ENCODE results near the gene ZBTB7C.

ZBTB7C gene

DNA sequence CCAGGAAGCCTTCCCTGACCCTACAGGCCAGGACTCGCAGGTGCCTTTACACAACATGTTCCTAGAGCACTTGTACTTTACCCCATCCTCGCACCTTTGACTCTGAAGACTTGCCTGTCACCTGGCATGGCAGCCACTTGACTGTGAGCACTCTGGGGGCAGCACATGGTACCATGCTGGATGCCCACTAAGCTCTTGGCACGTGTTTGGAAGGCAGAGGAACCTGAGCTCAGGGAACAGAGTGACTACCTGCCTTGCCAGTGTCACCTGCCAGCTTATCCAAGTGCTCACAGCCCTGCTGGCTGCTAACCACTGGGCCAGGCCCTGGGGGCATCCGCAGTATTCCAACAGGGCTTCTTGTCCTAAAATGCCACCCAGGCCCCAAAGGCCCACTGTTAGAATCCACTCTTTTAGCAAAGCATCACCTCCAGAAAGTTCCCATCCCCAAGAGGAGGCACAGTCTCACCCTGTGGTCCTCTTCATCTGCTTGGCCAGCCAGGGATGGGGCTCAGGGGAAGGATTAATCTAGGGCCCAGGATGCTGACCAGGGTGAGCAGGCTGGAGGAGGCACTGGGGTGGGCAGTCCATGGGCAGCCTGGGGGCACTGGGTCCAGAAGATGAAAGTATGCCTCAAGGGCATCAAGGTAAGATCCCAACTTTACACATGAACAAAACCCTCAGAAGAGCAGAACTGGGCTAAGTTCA lies 57.0 kb downstream of the ZBTB7C start:
- DNase-seq (ENCODE audit: low spot score), result no peak

DNA sequence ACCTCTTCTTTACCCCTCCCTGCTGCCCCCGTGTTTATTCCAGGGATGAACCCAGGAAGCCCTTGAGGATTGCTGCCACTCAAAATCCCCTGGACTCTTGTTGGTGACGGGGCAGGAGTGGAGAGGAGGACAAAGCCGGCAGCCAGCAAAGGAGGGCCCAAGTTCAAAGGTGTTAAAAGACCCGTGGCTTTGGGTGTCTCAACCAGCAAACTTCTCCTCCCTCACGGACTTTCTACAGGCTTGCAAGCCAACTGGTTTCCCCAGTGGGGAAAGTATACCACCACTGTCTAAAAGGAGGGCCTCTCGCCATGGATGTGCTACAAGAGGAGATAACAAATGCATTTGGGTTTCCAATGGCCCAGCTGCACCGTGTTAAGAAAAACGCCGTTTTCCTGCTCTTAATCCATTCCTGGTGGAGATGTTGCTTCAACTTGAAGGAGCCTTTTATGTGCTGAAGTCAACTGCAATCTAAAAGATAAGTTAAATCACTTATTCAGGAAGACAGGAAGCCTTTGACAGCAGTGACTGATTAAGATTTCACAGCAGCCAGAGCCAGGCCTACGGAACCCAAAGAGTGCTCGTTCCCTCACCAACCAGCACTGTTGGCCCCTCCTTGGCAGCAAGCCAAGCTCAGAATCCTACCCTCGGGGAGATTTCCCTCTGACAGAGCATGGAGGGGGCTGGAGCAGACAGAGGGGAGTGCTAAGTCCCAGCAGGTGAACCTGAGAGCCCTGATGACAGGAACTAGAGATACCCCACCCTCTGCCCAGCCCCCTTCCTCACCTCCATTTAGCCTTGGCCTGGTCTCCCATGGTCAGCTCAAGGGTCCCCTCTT lies 57.8 kb downstream of the ZBTB7C start:
- no peak for DNase-seq (ENCODE audit: low spot score)

DNA sequence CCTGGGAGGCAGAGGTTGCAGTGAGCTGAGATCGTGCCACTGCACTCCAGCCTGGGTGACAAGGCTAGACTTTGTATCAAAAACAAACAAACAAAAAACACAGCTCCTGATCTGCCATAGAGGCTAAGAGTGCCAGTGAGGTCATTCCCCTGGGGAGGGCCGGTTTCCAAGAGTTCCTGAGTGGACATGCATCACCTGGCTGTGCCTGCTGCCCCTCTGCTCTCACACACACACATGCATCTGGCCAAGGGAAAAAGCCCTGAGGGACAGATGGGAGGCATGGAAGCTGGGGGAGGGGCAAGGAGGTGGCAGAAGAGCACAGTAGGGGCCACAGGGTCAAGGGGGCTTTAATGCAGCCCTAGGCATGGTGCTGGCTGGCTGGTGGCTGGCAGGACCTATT lies 60.4 kb downstream of the ZBTB7C start:
- DNase-seq (ENCODE audit: low spot score), result no peak

DNA sequence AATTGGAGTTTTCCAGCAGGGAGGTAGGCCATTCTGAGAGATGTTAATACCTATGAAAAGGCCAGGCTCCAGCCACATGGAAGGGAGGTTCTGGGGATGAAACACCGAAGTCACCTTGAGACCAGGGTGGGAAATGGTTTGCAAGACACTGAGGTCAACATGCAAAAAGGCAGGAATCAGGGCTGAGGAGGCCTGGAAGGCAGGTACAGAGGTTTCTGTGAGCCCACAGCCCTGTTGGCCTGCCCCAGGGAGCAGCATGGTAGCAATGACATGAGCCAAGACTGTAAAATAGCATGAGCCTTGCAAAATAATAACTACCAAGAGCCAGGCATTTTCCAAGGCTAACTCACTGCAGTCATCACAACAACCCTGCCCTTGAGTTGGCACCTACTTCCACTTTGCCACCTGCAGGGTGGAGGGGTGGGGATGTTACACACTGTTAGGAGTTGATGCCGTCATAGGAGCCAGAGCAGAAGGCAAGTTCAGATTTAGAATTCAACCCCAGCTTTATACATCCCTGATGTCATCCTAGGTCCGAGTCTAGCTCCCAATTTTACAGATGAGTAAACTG lies 61.3 kb downstream of the ZBTB7C start:
- no peak for DNase-seq (ENCODE audit: low spot score)

DNA sequence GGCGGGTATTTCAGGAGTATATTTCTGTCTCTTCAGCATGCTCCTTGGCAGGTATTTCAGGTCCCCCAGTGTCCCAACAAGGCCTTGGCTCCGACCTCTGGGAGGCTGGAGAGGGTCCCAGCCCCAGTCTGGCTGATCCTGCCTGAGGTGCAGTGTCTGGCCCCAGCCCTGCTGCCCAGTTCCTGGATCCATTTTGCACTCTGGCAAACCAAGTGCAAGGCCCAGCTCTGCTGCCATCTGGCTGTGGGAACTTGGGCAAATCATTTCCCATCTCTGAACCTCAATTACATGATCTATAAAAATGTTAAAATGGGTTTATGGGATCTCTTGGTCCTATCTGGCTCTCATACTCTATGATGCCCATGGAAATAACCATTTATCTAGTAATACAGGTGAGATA lies 63.6 kb downstream of the ZBTB7C start:
- no peak for DNase-seq (ENCODE audit: low spot score)

DNA sequence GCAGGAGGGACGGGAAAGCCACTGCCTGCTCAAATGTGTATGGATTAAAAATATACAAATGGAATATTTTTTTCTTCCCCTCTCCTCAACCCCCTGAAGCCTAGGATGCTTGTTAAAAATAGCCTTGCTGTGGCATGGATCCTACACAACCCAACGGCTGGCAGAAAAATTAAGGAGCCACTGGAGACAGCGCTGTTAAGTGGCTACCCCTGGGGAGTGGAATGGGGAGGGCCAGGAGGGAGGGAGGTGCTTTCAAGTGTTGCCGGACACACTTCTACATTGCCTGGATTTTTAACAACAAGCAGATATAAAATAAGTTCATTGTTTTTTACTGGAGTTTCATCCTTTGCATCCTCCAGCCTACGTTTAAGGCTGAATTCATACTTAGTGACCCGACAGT lies 66.6 kb downstream of the ZBTB7C start:
- peak; percentile 15 for DNase-seq (ENCODE audit: low spot score)

DNA sequence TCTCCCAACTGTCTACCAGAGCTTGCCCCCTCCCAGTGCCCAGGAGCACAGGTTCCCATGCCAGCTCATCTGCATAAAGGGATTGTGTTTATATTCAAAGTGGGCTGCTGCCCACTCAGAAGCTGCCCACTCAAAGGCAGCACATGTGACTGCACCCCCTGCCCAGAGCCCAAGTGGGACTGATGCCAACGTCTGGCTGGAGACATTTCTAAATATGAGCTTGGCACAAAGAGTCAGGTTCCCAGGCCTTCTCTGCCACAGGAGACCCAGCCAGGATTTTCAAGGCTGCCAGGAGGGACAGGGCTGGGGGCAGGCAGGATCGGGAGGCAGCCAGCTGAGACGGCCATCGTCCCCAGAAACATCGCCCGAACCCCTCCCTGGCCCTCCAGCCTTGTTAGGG lies 67.1 kb downstream of the ZBTB7C start:
- peak; percentile 55 for DNase-seq (ENCODE audit: low spot score)

DNA sequence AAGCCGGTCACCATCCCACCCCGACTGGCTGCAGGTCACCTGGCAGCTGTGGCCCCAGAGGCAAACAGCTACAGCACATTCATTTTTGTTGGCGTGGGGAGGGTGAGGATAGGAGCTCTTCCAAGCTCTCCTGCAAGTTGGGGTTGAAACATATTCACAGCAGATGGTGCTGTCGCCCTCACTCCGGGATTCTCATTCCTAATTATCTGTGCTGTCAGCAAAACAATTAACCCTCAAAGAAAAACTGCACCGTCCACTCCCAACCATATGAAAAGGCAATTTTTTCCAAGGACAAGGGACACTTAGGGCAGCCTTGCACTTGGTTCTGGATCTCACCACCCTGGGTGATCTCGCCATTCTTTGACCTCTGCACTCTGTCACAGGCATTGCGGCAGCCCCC lies 68.6 kb downstream of the ZBTB7C start:
- peak; percentile 58 for DNase-seq (ENCODE audit: low spot score)

DNA sequence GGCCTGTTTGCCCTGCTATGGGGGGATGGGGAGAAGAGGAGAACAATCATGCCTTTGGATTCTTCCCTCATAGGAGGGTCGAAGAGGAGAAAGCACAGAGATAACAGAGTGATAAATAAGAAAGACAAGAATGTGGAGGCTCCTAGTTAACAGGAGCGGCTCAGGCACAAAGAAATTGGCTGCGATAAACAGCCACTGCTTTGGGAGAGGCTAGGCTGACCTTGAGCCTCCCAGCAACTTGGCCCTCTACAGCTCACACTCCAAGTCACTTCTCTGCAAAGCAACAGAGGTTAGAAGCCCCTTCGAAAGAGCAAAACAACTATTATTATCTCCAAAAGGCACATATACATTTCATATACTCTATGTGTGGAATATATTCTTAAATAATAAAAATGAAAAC lies 69.5 kb downstream of the ZBTB7C start:
- no peak for DNase-seq (ENCODE audit: low spot score)

DNA sequence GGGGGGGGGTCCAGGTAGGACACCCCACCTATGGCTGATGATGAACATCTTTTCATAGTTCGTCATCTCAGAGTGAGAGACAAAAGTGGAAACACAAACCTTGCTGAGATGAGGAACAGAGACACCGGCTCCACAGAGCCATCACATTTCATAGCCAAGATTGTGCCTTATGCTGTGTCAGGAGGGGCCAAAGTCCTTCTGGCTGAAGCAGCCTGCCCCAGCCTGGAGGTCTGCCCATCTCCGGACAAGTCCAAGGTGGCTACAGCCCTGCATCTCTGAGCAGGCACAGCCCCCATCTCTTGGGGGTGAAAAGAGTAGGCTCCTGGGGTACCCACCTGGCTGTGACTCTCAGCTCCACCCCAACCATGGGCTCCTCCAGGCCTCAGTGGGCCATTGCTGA lies 70.3 kb downstream of the ZBTB7C start:
- no peak for DNase-seq (ENCODE audit: low spot score)

DNA sequence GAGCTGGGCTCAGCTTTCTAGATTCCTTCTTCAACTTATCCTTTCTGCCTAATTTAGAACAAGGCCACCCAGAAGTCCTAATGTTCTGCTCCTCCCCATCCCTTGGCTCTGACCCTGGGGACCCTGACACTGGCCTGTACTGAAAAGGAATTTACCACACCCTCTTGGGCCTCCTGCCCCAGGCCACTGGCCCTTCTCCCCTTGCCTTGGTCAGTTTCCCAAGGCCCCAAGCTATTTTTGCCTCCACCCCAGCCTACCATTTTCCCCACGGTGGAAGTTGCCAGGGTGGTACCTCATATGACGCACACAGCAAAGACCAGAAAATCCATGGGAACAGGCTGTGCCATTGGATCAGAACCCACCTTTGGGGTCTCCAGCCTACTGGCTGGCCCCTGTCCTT lies 72.1 kb downstream of the ZBTB7C start:
- no peak for DNase-seq (ENCODE audit: low spot score)

DNA sequence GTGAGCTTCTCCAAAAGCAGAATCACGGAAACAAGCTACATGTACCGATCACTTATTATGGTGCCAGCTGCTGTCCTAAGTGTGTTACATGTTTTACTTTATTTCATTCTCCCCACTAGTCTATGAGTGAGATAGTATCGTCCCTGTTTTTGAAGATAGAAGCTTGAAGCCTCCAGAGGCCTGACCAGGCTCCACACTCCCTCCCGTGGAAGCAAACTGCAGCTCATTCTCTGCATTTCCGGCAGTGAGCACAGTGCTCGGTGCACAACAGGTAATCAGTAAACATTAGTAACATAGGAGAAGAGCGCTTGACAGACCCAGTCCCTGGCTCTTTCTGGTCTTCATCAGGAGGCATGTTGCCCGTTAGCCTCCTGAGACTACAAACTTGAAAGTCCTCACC lies 72.9 kb downstream of the ZBTB7C start:
- peak; percentile 20 for DNase-seq (ENCODE audit: low spot score)

DNA sequence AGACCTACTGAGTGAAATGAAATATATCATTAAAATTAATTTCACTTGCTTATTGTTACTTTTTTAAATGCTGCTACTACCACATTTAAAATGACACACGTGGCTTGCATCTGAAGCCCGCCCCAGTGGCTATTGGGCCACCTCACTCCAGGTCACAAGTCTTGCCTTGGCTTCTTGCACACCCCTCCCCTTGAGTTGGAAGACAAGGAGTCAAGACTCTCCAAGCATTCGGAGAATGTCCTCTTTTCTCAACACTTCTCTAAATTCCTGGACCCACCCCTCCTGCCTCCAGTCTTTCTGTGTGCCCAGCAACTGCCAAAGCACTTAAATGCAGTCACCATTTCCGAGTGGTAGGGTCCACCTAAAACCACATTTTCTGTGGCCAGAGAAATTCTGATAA lies 73.4 kb downstream of the ZBTB7C start:
- DNase-seq (ENCODE audit: low spot score), result no peak

DNA sequence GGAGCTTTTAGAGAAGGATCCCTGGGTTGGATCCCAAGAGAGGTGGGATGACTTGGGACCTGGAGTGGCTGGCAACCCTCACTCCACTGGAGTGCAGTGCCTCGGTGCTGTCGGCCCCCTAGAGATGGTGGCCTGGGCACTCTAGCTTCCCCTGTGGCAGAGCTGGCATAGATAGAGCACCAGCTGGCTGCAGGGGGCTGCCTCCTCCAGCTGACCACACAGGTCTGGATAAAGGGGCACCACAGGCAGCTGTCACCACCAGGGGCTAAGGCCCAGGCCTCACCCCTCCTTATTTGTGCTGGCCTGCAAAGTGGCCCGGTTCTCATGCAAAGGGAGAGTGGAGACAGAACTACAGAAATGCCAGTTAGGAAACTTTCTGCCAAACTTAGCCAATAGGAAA lies 74.3 kb downstream of the ZBTB7C start:
- DNase-seq (ENCODE audit: low spot score), result no peak

DNA sequence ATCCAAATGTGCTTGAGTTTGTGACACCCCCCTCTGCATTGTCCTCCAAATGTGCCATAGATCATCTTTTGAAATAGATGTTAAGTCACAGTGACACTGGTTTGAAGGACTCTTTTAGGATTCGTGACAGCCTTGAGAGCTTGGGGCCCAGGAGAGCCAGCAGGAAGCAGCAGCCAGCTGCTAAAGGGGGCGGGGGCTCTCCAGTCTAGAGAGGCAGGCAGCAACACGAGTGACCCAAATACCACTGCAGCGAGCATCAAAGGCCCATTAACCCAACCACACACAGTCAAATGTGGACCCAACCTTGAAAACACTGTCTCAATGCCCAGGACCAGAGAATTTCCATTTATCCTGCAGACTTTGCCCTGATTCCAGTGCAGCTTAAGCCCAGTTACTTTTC lies 75.6 kb downstream of the ZBTB7C start:
- no peak for DNase-seq (ENCODE audit: low spot score)

DNA sequence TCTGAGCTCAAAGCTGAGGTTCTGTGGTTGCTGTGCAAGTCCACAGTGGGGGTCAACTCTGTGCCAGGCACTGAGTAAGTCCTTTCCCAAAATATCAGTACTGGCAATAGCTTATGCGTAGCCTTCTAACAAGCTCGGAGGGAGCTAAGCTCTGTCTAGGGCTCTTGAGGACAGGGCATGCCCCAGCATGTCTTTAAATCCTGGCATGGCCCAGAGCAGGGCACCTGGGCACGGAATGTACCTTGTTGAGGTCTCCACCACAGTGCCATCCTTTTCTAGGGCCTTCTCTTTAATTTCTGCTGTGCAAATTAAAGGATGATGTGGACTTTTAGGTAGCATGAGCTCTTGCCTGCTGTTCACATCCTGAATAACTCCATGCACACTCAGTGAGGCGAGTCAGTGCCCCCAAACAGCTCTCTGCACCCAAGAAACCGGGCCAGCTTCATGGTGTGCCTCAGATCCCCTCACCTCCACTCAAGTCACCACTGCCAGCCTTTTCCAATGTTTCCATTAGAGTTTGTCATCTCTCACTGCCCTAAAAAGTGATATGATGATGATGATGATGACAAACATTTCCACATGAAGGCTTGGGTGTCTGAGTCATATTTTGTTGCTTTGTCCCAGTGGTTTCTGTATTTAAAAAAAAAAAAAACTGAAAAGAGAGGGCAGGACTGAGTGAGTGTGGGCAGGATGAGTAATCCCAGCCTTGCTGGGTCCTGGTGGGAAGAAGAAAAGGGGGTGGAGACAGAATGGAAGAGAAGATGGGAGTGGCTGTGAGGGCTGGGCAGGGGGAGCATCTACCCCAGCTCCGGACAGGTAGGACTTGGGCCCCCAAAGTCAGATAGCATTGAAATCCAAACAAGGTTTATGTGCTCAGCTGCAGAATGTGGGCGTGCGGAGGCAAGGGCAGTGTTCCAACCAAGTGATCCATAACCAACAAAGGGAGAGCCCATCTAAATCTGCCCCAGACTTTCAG lies 78.9 kb downstream of the ZBTB7C start:
- DNase-seq (ENCODE audit: low spot score), result peak; percentile 40

DNA sequence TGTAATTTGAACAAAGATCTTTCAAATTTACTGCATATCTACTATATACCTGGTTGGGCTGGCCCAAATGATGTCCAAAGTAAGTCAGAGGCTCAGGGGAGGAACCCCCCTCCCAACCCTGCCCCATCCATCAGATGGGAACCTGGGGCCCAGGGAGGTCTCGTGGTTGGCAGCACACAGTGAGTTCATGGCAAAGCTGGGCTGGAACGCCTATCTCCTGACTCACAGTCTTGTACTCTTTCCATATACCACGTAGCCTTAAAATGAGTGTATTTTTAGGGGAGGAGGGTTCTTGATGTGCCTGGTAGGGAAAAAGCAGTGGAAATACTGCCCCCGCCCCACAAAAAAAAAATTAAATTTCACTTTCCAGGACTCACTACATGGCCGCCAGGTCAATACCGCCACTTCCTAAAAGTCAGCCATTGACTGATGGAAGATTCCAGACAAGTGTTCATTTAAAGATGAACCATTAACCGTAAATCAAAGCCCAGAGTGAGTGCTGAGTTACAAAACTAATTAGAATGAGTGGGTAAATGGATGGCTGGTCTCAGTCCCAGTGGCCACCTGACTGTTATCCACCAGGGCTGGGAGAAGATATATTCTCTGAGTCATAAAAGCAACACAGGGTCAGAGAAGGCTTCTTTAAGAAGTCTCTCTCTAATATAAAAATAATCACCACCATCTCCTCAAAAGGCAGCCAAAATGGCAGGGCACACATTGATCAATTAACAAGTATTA lies 80.5 kb downstream of the ZBTB7C start:
- no peak for DNase-seq (ENCODE audit: low spot score)

DNA sequence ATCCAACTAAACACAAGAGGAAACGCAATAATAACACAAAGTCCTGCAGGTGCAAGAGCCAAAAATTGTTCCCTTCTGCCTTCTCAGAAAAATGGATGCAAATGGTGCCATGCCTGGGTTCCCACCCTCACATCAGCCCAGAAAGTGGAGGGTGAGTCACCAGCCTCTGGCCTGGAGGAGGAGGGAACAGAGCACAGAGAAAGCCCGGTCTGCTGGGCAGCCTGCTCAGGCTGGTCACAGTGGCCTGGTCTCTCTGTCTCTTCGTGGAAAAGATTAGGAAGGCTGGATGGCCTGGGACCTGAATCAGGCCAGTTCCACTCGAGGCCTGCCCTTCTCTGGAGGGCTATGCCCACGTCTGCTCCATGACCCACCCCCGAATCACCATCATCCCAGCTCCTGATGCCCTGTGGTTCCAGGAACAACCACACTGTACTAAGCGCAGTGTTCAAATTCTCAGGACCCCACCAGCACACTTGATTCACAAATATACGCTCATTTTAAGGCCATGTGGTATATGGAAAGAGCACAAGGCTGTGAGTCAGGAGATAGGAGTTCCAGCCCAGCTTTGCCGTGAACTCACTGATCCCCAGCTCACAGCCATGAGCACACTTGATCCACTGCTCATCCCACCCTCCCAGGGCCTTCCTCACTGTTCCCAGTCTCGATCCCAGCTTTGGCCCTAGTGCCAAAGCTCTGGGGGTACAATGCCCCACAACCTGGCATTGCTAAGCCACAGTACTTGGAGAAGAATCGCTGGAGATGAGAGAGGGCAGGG lies 82.1 kb downstream of the ZBTB7C start:
- DNase-seq (ENCODE audit: low spot score), result no peak

DNA sequence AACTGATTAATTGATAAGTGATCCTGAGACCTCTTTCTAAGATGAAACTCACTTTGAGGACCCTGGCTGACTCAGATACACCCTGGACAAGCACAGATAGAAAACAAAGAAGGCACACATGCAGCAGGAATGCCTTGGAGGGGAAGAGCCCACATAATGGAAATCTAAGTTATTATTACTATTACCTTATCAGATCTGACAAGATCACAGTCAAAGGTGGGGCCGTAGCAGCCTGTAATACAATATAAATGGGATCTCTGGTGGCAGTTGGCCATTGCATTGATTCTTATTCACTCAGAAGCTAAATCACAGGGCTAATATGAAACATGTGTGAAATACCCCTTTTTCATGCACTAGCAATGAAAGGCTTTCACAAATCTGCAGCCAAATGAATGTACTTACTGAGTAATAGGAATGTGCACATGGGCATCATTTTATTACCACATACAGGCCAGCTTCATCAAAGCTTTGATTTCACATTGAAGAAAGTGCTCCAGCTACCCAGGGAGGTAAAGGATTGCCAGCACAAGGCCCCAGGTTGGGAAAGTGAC lies 84.0 kb downstream of the ZBTB7C start:
- DNase-seq (ENCODE audit: low spot score), result no peak

DNA sequence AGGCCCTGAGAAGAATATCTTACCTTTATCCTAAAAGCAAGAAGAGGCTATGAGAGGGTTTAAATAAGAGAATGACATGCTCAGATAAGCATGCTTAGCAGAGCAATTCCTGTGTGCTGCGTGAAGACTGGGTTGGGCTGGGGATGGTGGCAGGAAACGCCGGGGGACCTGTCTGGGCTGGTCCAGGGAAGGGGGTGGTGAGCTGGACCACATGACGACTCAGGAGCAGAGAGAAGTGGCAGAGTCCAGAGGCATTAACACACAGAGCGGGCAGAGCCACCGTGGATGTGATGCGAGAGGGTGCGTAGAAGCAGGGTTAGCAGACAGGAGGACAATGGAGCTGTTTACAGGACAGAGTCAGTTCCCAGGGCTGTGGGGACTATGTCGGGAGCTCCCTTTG lies 84.5 kb downstream of the ZBTB7C start:
- DNase-seq (ENCODE audit: low spot score), result no peak

Measured in Ammon's horn (tissue), 1 donor.